Measurements from ENCODE around the gene PSMB1. TPM values are rescaled to one million over a fixed set of nuclear protein-coding genes. Genes with fewer than 3 reads are reported as not detected.
"Not testable (repeated sequence)": the region's sequence is repeated elsewhere in the genome, so short reads cannot be mapped to it uniquely, and the experiment has no call there.

Gene PSMB1
- total RNA-seq, 5 donors from 2014 or later (not counting 1 experiment from before 2014, with no cell fraction given) = 85.6 to 106 (median 94.6) TPM

DNA sequence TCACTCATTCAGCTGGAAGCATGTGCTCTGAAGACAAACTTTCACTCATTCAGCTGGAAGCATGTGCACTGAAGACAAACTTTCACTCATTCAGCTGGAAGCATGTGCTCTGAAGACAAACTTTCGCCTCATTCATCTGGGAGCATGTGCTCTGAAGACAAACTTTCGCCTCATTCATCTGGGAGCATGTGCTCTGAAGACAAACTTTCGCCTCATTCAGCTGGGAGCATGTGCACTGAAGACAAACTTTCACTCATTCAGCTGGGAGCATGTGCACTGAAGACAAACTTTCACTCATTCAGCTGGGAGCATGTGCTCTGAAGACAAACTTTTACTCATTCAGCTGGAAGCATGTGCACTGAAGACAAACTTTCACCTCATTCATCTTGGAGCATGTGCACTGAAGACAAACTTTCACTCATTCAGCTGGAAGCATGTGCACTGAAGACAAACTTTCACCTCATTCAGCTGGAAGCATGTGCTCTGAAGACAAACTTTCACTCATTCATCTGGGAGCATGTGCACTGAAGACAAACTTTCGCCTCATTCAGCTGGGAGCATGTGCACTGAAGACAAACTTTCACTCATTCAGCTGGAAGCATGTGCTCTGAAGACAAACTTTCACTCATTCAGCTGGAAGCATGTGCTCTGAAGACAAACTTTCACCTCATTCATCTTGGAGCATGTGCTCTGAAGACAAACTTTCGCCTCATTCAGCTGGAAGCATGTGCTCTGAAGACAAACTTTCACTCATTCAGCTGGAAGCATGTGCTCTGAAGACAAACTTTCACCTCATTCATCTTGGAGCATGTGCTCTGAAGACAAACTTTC lies 44.0 kb downstream of the PSMB1 start:
- H3K27ac Mint-ChIP-seq; DNase-seq; H3K4me3 Mint-ChIP-seq; H3K9me3 ChIP-seq; H3K4me1 Mint-ChIP-seq; H3K36me3 Mint-ChIP-seq; ATAC-seq (replicated peaks in 1 of 4); H3K27ac ChIP-seq (ENCODE audit: low read length); H3K36me3 ChIP-seq (ENCODE audit: control insufficient read depth in 2 of 2, extremely low read depth in 1 of 2, insufficient read depth in 1 of 2, low read length in 1 of 2); H3K4me3 ChIP-seq (ENCODE audit: control insufficient read depth in 1 of 2, extremely low read depth in 1 of 2, low read length in 1 of 2); POLR2A ChIA-PET; H3K4me1 ChIP-seq (ENCODE audit: control insufficient read depth in 1 of 2, extremely low read depth in 1 of 2, insufficient read depth in 2 of 2, low read length in 2 of 2); H3K9me3 Mint-ChIP-seq: not testable (repeated sequence)
- peaks cover 0 to 19% of the 10 kb centered on the region in 2 experiments for H3K27me3 ChIP-seq (replicated peaks in 1 of 2; ENCODE audit: control insufficient read depth in 2 of 2, extremely low read depth in 1 of 2, insufficient read depth in 2 of 2, low read length in 1 of 2)
- WGBS (ENCODE audit: insufficient coverage) = no CpG with 5 or more reads among the region's 5 CpGs
- CTCF ChIA-PET = interaction anchor here in 1 of 2 donors (0.7 kb wide), 1 partner anchor 1616 kb away, joined by 4 read pairs; no protein-coding TSS in a partner anchor
- H3K27me3 Mint-ChIP-seq = peaks cover 34 to 37% of the 10 kb centered on the region in 2 donors

DNA sequence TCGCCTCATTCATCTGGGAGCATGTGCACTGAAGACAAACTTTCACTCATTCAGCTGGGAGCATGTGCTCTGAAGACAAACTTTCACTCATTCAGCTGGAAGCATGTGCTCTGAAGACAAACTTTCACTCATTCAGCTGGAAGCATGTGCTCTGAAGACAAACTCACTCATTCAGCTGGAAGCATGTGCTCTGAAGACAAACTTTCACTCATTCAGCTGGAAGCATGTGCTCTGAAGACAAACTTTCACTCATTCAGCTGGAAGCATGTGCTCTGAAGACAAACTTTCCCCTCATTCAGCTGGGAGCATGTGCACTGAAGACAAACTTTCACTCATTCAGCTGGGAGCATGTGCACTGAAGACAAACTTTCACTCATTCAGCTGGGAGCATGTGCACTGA lies 44.8 kb downstream of the PSMB1 start:
- H3K9me3 Mint-ChIP-seq; H3K27ac ChIP-seq (ENCODE audit: low read length); H3K4me1 ChIP-seq (ENCODE audit: control insufficient read depth in 1 of 2, extremely low read depth in 1 of 2, insufficient read depth in 2 of 2, low read length in 2 of 2); H3K4me1 Mint-ChIP-seq; H3K36me3 ChIP-seq (ENCODE audit: control insufficient read depth in 2 of 2, extremely low read depth in 1 of 2, insufficient read depth in 1 of 2, low read length in 1 of 2); H3K9me3 ChIP-seq; DNase-seq; H3K4me3 ChIP-seq (ENCODE audit: control insufficient read depth in 1 of 2, extremely low read depth in 1 of 2, low read length in 1 of 2); H3K36me3 Mint-ChIP-seq; ATAC-seq (replicated peaks in 1 of 4); H3K27ac Mint-ChIP-seq; POLR2A ChIA-PET; H3K4me3 Mint-ChIP-seq: not testable (repeated sequence)
- CTCF ChIA-PET = interaction anchor here in 1 of 2 donors (0.7 kb wide), 1 partner anchor 1615 kb away, joined by 4 read pairs; no protein-coding TSS in a partner anchor
- peaks cover 35 to 43% of the 10 kb centered on the region in 2 donors for H3K27me3 Mint-ChIP-seq
- peaks cover 0 to 27% of the 10 kb centered on the region in 2 experiments for H3K27me3 ChIP-seq (replicated peaks in 1 of 2; ENCODE audit: control insufficient read depth in 2 of 2, extremely low read depth in 1 of 2, insufficient read depth in 2 of 2, low read length in 1 of 2)
- WGBS (ENCODE audit: insufficient coverage) = no CpG with 5 or more reads among the region's 1 CpG

DNA sequence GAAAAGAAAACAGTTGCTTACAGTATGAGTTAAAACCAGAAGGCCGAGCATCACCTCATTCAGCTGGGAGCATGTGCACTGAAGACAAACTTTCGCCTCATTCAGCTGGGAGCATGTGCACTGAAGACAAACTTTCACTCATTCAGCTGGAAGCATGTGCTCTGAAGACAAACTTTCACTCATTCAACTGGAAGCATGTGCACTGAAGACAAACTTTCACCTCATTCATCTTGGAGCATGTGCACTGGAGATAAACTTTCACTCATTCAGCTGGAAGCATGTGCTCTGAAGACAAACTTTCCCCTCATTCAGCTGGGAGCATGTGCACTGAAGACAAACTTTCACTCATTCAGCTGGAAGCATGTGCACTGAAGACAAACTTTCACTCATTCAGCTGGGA lies 45.4 kb downstream of the PSMB1 start:
- H3K27me3 ChIP-seq (replicated peaks in 1 of 2; ENCODE audit: control insufficient read depth in 2 of 2, extremely low read depth in 1 of 2, insufficient read depth in 2 of 2, low read length in 1 of 2) = peaks cover 0 to 31% of the 10 kb centered on the region in 2 experiments
- H3K4me3 Mint-ChIP-seq; H3K9me3 Mint-ChIP-seq; H3K36me3 Mint-ChIP-seq; CTCF ChIA-PET; ATAC-seq (replicated peaks in 1 of 4); H3K36me3 ChIP-seq (ENCODE audit: control insufficient read depth in 2 of 2, extremely low read depth in 1 of 2, insufficient read depth in 1 of 2, low read length in 1 of 2); H3K27ac ChIP-seq (ENCODE audit: low read length); H3K4me3 ChIP-seq (ENCODE audit: control insufficient read depth in 1 of 2, extremely low read depth in 1 of 2, low read length in 1 of 2); H3K27ac Mint-ChIP-seq; POLR2A ChIA-PET; H3K4me1 Mint-ChIP-seq; H3K4me1 ChIP-seq (ENCODE audit: control insufficient read depth in 1 of 2, extremely low read depth in 1 of 2, insufficient read depth in 2 of 2, low read length in 2 of 2); DNase-seq; H3K9me3 ChIP-seq: not testable (repeated sequence)
- 86% methylated on average over 1 of the region's 2 CpGs for WGBS (ENCODE audit: insufficient coverage)
- peaks cover 36 to 44% of the 10 kb centered on the region in 2 donors for H3K27me3 Mint-ChIP-seq

DNA sequence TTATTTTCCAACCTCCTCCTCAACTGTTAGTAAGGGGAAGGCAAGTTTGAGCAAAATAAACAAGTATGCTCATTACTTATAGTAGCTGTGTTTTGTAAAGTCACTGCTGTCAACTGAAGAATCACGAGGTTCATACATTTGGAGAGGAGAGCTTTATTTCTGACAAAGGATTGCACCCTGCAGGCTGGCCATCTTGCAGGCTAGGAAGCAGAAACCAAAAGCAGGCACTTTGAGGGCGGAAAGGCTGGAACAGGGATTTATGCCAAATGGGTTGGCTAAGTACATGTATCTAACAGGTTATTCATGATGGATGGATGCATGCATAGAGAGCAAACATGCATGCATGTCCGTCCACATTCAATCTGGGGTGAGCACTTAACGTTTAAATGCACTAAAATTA lies 46.7 kb downstream of the PSMB1 start:
- Mint-ChIP-seq H3K27ac (no peak overlapping the region), H3K36me3 (no peaks in the 10 kb centered on the region), H3K27me3 (peaks cover 37 to 44% of the 10 kb centered on the region in 2 donors), H3K4me3 (no peak overlapping the region), H3K9me3 (peaks cover 8 to 15% (median 9%) of the 10 kb centered on the region in 3 donors), H3K4me1 (no peaks in the 10 kb centered on the region)
- H3K4me1 ChIP-seq (ENCODE audit: control insufficient read depth in 1 of 2, extremely low read depth in 1 of 2, insufficient read depth in 2 of 2, low read length in 2 of 2) = no peaks in the 10 kb centered on the region
- H3K9me3 ChIP-seq = no peaks in the 10 kb centered on the region
- no peaks in the 10 kb centered on the region for H3K36me3 ChIP-seq (ENCODE audit: control insufficient read depth in 2 of 2, extremely low read depth in 1 of 2, insufficient read depth in 1 of 2, low read length in 1 of 2)
- H3K27ac ChIP-seq (ENCODE audit: low read length) = no peak overlapping the region
- DNase-seq = no peak
- ChIA-PET POLR2A (no interaction called here), CTCF (no interaction called here)
- no peak overlapping the region for H3K4me3 ChIP-seq (ENCODE audit: control insufficient read depth in 1 of 2, extremely low read depth in 1 of 2, low read length in 1 of 2)
- WGBS (ENCODE audit: insufficient coverage) = 45% methylated on average over 4 of the region's 4 CpGs
- ATAC-seq (replicated peaks in 1 of 4) = no peak
- peaks cover 0 to 42% of the 10 kb centered on the region in 2 experiments for H3K27me3 ChIP-seq (replicated peaks in 1 of 2; ENCODE audit: control insufficient read depth in 2 of 2, extremely low read depth in 1 of 2, insufficient read depth in 2 of 2, low read length in 1 of 2)

DNA sequence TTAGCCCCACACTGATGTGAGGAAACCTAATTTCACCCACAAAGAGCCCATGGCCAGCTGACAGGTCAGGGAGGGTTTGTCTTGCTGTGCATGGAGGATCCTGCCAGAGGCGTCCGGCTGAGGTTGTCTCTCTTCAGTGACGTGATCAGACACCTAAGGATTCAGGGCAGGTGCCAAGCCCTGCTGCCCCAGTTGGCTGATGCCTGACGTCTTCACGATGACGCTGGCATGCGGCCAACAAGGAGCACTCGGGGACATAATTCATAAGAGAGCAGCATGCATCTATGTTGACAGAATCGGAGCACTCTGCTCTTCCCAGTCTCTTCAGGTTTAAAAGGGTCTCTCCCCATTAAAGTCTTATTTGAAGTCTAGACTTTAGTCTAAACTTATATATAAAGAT lies 47.8 kb downstream of the PSMB1 start:
- H3K27me3 Mint-ChIP-seq = peaks cover 42 to 49% of the 10 kb centered on the region in 2 donors
- DNase-seq (no peak), ATAC-seq (replicated peaks in 1 of 4) (no peak)
- ChIA-PET CTCF (no interaction called here), POLR2A (no interaction called here)
- no peak overlapping the region for H3K4me3 Mint-ChIP-seq
- no peaks in the 10 kb centered on the region for H3K9me3 ChIP-seq
- H3K36me3 ChIP-seq (ENCODE audit: control insufficient read depth in 2 of 2, extremely low read depth in 1 of 2, insufficient read depth in 1 of 2, low read length in 1 of 2) = no peaks in the 10 kb centered on the region
- H3K27ac ChIP-seq (ENCODE audit: low read length) = no peak overlapping the region
- peaks cover 0 to 6% (median 0%) of the 10 kb centered on the region in 3 donors for H3K4me1 Mint-ChIP-seq
- H3K27me3 ChIP-seq (replicated peaks in 1 of 2; ENCODE audit: control insufficient read depth in 2 of 2, extremely low read depth in 1 of 2, insufficient read depth in 2 of 2, low read length in 1 of 2) = peaks cover 0 to 44% of the 10 kb centered on the region in 2 experiments
- no peaks in the 10 kb centered on the region for H3K4me1 ChIP-seq (ENCODE audit: control insufficient read depth in 1 of 2, extremely low read depth in 1 of 2, insufficient read depth in 2 of 2, low read length in 2 of 2)
- no peak overlapping the region for H3K27ac Mint-ChIP-seq
- peaks cover 9 to 19% (median 19%) of the 10 kb centered on the region in 3 donors for H3K9me3 Mint-ChIP-seq
- 67% methylated on average over 8 of the region's 9 CpGs for WGBS (ENCODE audit: insufficient coverage)
- no peak overlapping the region for H3K4me3 ChIP-seq (ENCODE audit: control insufficient read depth in 1 of 2, extremely low read depth in 1 of 2, low read length in 1 of 2)
- no peaks in the 10 kb centered on the region for H3K36me3 Mint-ChIP-seq

DNA sequence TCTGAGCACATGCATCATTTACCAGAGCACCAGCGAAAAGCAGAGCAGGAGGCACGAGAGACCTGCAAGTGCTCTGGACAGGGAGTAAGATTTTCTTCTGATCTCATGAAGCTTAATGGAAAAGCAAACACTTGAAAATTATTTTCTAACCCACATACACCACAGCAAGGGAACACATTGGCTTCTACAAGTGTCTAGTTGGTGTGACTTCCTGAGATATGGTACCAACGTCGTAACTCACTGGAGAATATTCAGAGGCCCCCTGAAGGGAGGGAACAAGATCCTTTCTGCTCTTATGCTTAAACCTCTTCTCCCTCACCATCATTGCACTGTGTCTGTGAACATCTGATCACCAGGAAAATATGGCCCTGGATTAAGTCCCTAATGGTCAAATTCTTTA lies 48.6 kb downstream of the PSMB1 start:
- peaks cover 45 to 51% of the 10 kb centered on the region in 2 donors for H3K27me3 Mint-ChIP-seq
- no peaks in the 10 kb centered on the region for H3K9me3 ChIP-seq
- H3K36me3 Mint-ChIP-seq = no peaks in the 10 kb centered on the region
- peaks cover 9 to 19% (median 19%) of the 10 kb centered on the region in 3 donors for H3K9me3 Mint-ChIP-seq
- no CpG with 5 or more reads among the region's 4 CpGs for WGBS (ENCODE audit: insufficient coverage)
- H3K4me1 Mint-ChIP-seq = peaks cover 0 to 6% (median 0%) of the 10 kb centered on the region in 3 donors
- POLR2A ChIA-PET = no interaction called here
- H3K4me1 ChIP-seq (ENCODE audit: control insufficient read depth in 1 of 2, extremely low read depth in 1 of 2, insufficient read depth in 2 of 2, low read length in 2 of 2) = no peaks in the 10 kb centered on the region
- no peak overlapping the region for H3K27ac ChIP-seq (ENCODE audit: low read length)
- no peak overlapping the region for H3K27ac Mint-ChIP-seq
- ATAC-seq (replicated peaks in 1 of 4) (no peak), DNase-seq (no peak)
- H3K27me3 ChIP-seq (replicated peaks in 1 of 2; ENCODE audit: control insufficient read depth in 2 of 2, extremely low read depth in 1 of 2, insufficient read depth in 2 of 2, low read length in 1 of 2) = peaks cover 0 to 50% of the 10 kb centered on the region in 2 experiments
- no peaks in the 10 kb centered on the region for H3K36me3 ChIP-seq (ENCODE audit: control insufficient read depth in 2 of 2, extremely low read depth in 1 of 2, insufficient read depth in 1 of 2, low read length in 1 of 2)
- CTCF ChIA-PET = no interaction called here
- no peak overlapping the region for H3K4me3 Mint-ChIP-seq
- no peak overlapping the region for H3K4me3 ChIP-seq (ENCODE audit: control insufficient read depth in 1 of 2, extremely low read depth in 1 of 2, low read length in 1 of 2)
